Fibroblast of skin of right quadriceps (primary cell): ENCODE measurements around the gene CACNA1S.

Source experiments
- DNase-seq: peaks from one replicate; pipeline ENCODE4 v3.0.0-alpha.2; 2013

The CACNA1S gene

GRCh38 chr1:201139756-201140155 is 27.5 kb upstream of the CACNA1S start:
- no peak for DNase-seq

- DNase-seq, result no peak
Observed at GRCh38 chr1:201139306-201139705, 27.1 kb upstream of the CACNA1S start.

- no peak for DNase-seq
Observed at GRCh38 chr1:201138311-201138840, 26.1 kb upstream of the CACNA1S start.

- peak; percentile 90 for DNase-seq
Observed at GRCh38 chr1:201137579-201138310, 25.5 kb upstream of the CACNA1S start.

GRCh38 chr1:201137024-201137392 is 24.8 kb upstream of the CACNA1S start:
- DNase-seq, result no peak

GRCh38 chr1:201136355-201137023 is 24.3 kb upstream of the CACNA1S start:
- DNase-seq, result no peak

- no peak for DNase-seq
Observed at GRCh38 chr1:201134405-201134804, 22.2 kb upstream of the CACNA1S start.

GRCh38 chr1:201131398-201131797 is 19.2 kb upstream of the CACNA1S start:
- DNase-seq, result no peak

- DNase-seq, result no peak
Observed at GRCh38 chr1:201128962-201129361, 16.7 kb upstream of the CACNA1S start.

- DNase-seq, result no peak
Observed at GRCh38 chr1:201128476-201128875, 16.2 kb upstream of the CACNA1S start.

GRCh38 chr1:201127755-201128455 is 15.7 kb upstream of the CACNA1S start:
- peak; percentile 76 for DNase-seq

- DNase-seq, result peak; percentile 21
Observed at GRCh38 chr1:201126832-201127754, 14.9 kb upstream of the CACNA1S start, which contains the start of gene ASCL5. TSS of gene ASCL5 (minus strand) at chr1:201127184. CDS start at chr1:201115372, 11,812 bp downstream.

GRCh38 chr1:201126463-201126831 is 14.2 kb upstream of the CACNA1S start:
- no peak for DNase-seq

GRCh38 chr1:201125800-201126199 is 13.6 kb upstream of the CACNA1S start:
- DNase-seq, result no peak

- DNase-seq, result no peak
Observed at GRCh38 chr1:201125019-201125418, 12.8 kb upstream of the CACNA1S start.

- DNase-seq, result no peak
Observed at GRCh38 chr1:201123866-201124265, 11.6 kb upstream of the CACNA1S start.

- DNase-seq, result no peak
Observed at GRCh38 chr1:201122321-201122957, 10.2 kb upstream of the CACNA1S start.

- peak; percentile 26 for DNase-seq
Observed at GRCh38 chr1:201119206-201120197, 7.3 kb upstream of the CACNA1S start.

GRCh38 chr1:201116091-201116490 is 3.9 kb upstream of the CACNA1S start:
- DNase-seq, result no peak

GRCh38 chr1:201115390-201115937 is 3.2 kb upstream of the CACNA1S start:
- DNase-seq, result no peak
